Body of pancreas (tissue), 4 donors: ENCODE measurements around the gene DYRK2. TPM values are rescaled to one million over a fixed set of nuclear protein-coding genes. Genes with fewer than 3 reads are reported as not detected.

Experiments used
- ATAC-seq: fragments of 150-250 bp; one replicate; pipeline ENCODE4 v1.9.1; 2016
- DNase-seq, 4 donors: peaks; one replicate each; pipeline ENCODE4 v3.0.0-alpha.2; 2019
- H3K27ac ChIP-seq, 4 donors: fragments of 200-600 bp; sonication (generic); 1 replicate in 3 of 4; 2 replicates in 1 of 4; pipeline versions ENCODE4 v1.5.1 to v1.6.1; 2016 to 2019; ENCODE audit warnings: mild to moderate bottlenecking in 1 of 4, mixed read lengths in 1 of 4, moderate library complexity in 1 of 4
- H3K27me3 ChIP-seq, 2 donors: fragments of 200-600 bp; sonication (generic); one replicate each; pipeline ENCODE4 v1.6.0; 2016; ENCODE audit warnings: mild to moderate bottlenecking in 1 of 2
- H3K36me3 ChIP-seq, 2 donors: fragments of 200-600 bp; sonication (generic); replicated peaks in 1 of 2; 2 replicates each; pipeline ENCODE4 v1.5.1; 2016; ENCODE audit warnings: low read depth in 2 of 2; ENCODE audit not compliant: insufficient read depth in 1 of 2
- H3K4me1 ChIP-seq: fragments of 200-600 bp; sonication (generic); one replicate; pipeline ENCODE4 v1.6.0; 2016
- H3K4me3 ChIP-seq, 2 donors: fragments of 200-600 bp; sonication (generic); 1 replicate in 1 of 2; 2 replicates in 1 of 2; pipeline ENCODE4 v1.5.1; 2016 to 2019
- H3K9me3 ChIP-seq, 3 donors: fragments of 200-600 bp; sonication (generic); 1 replicate in 2 of 3; 2 replicates in 1 of 3; pipeline ENCODE4 v1.5.1; 2016
- CTCF ChIP-seq, 7 experiments: fragments of 450-650 bp in 4 of 7; fragments of 200-600 bp in 3 of 7; sonication (generic) in 3 of 7; IDR thresholded peaks; one replicate each; pipeline ENCODE4 v1.5.1; 2016 to 2019; ENCODE audit warnings: antibody characterized with exemption in 7 of 7
- POLR2A ChIP-seq, 3 donors: fragments of 450-650 bp; IDR thresholded peaks; one replicate each; pipeline ENCODE4 v1.6.1; 2016; ENCODE audit warnings: antibody characterized with exemption in 3 of 3, mild to moderate bottlenecking in 2 of 3
- WGBS, 2 donors: methylation state at CpG; one replicate each; pipeline ENCODE4 v1.1.5; 2017; 5-methylcytosine and 5-hydroxymethylcytosine counted together
- intact Hi-C: fragments of 100-400 bp; cut with DNase I; formaldehyde crosslinking; loops from one replicate; pipeline ENCODE4 v1.15.1; 2023
- total RNA-seq, 2 donors: library from RNA; depleted of rRNA; stranded (reverse); fragments of >200 nt; gene quantifications; one replicate each; pipeline ENCODE4 v1.1.0, GENCODE V29; 2016

DYRK2 gene
- total RNA-seq = 10 to 100 TPM; 15.6 to 19.8 TPM

- peak within 1 kb of the TSS; percentile 83 to 91 for H3K4me3 ChIP-seq
- H3K27ac ChIP-seq = peak within 1 kb of the TSS; percentile 83 to 99 (median 96)
- H3K4me1 ChIP-seq = peaks cover 22% of the 10 kb centered on the region
- 0% methylated on average over 29 to 72 of the region's 109 CpGs for WGBS, 2 donors
- DNase-seq = peak; percentile 76 to 88 (median 81)
- peak; percentile 81 for ATAC-seq
- intact Hi-C loops = no loop called here
- H3K9me3 ChIP-seq = no peaks in the 10 kb centered on the region
- TF ChIP-seq CTCF (IDR thresholded peaks at IDR 0.05) (peak in 1 of 7 experiments; percentile 27), POLR2A (IDR thresholded peaks at IDR 0.05) (peak; percentile 78 to 86 (median 83))
- H3K27me3 ChIP-seq = no peaks in the 10 kb centered on the region
- no peaks in the 10 kb centered on the region for H3K36me3 ChIP-seq
Measured at GRCh38 chr12:67648521-67649260, at the start of gene DYRK2. TSS of gene DYRK2 (plus strand) at chr12:67648745. CDS start at chr12:67649134, 389 bp downstream.

DNA sequence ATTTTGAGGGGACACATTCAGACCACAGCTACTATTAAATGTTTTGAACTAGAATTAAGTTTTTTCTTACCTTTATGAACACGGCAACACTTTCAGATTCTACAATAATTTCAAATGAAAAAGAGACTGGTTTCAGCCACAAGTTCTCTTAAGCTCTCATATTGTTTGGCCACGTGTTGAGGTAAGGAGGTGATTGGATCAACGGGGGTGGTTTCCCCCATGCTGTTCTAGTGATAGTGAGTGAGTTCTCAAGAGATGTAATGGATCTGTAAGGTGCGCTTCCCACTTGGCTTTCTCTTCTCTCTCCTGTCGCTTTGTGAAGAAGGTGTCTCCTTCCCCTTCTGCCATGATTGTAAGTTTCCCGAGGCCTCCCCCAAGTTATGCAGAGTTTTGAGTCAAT, 48.9 kb upstream of the DYRK2 start:
- DNase-seq = no peak
- H3K9me3 ChIP-seq = no peaks in the 10 kb centered on the region
- no peaks in the 10 kb centered on the region for H3K4me1 ChIP-seq
- 90 to 94% methylated on average over 6 of the region's 6 CpGs for WGBS, 2 donors
- no peak overlapping the region for H3K4me3 ChIP-seq
- H3K27me3 ChIP-seq = no peaks in the 10 kb centered on the region
- intact Hi-C loops = no loop called here
- H3K27ac ChIP-seq = no peak overlapping the region
- H3K36me3 ChIP-seq = no peaks in the 10 kb centered on the region
- no peak for ATAC-seq
- TF ChIP-seq POLR2A (IDR thresholded peaks at IDR 0.05) = no peak
- no peak for TF ChIP-seq CTCF (IDR thresholded peaks at IDR 0.05)

- no peak overlapping the region for H3K27ac ChIP-seq
- H3K4me3 ChIP-seq = no peak overlapping the region
- H3K4me1 ChIP-seq = no peaks in the 10 kb centered on the region
- TF ChIP-seq POLR2A (IDR thresholded peaks at IDR 0.05) (no peak), CTCF (IDR thresholded peaks at IDR 0.05) (no peak)
- DNase-seq = no peak
- H3K36me3 ChIP-seq = no peaks in the 10 kb centered on the region
- H3K9me3 ChIP-seq = no peaks in the 10 kb centered on the region
- ATAC-seq = no peak
- WGBS, 2 donors = 86 to 89% methylated on average over 1 of the region's 1 CpG
- no peaks in the 10 kb centered on the region for H3K27me3 ChIP-seq
- intact Hi-C loops = no loop called here
Measured at GRCh38 chr12:67601126-67601525, 47.4 kb upstream of the DYRK2 start.

GRCh38 chr12:67609226-67609870, 39.2 kb upstream of the DYRK2 start:
- Histone ChIP-seq H3K4me1 (no peaks in the 10 kb centered on the region), H3K27ac (no peak overlapping the region), H3K27me3 (no peaks in the 10 kb centered on the region), H3K36me3 (no peaks in the 10 kb centered on the region), H3K9me3 (no peaks in the 10 kb centered on the region), H3K4me3 (no peak overlapping the region)
- no peak for TF ChIP-seq POLR2A (IDR thresholded peaks at IDR 0.05)
- no peak for TF ChIP-seq CTCF (IDR thresholded peaks at IDR 0.05)
- no peak for DNase-seq
- 78% methylated on average over 4 of the region's 4 CpGs for WGBS, 2 donors
- intact Hi-C loops = no loop called here
- no peak for ATAC-seq
